HUES6 (cell line): ENCODE results near the gene TSGA10IP.

ENCODE experiments used
- H3K27ac ChIP-seq: 2 replicates; pipeline ENCODE4 v1.7.0; 2013; ENCODE audit warnings: low read depth, mild to moderate bottlenecking, low read length, inconsistent platforms
- H3K27me3 ChIP-seq: 2 replicates; pipeline ENCODE4 v1.6.1; 2013; ENCODE audit warnings: low read length; ENCODE audit not compliant: control insufficient read depth, insufficient read depth
- H3K36me3 ChIP-seq: 2 replicates; pipeline ENCODE4 v1.6.1; 2013; ENCODE audit warnings: low read length; ENCODE audit not compliant: control insufficient read depth, insufficient read depth
- H3K4me1 ChIP-seq: 2 replicates; pipeline ENCODE4 v1.6.1; 2013; ENCODE audit warnings: low read length; ENCODE audit not compliant: control insufficient read depth, insufficient read depth
- H3K4me3 ChIP-seq: 2 replicates; pipeline ENCODE4 v1.5.1; 2013; ENCODE audit warnings: low read depth, low read length
- H3K9ac ChIP-seq: one replicate; pipeline ENCODE4 v1.6.1; 2013; ENCODE audit warnings: mild to moderate bottlenecking, low read length
- H3K9me3 ChIP-seq: 2 replicates; pipeline ENCODE4 v1.6.1; 2013; ENCODE audit warnings: low read depth, low read length; ENCODE audit not compliant: control insufficient read depth, insufficient read depth

Gene TSGA10IP

GRCh38 chr11:65931773-65932557, 13.3 kb upstream of the TSGA10IP start:
- H3K9ac ChIP-seq = no peak overlapping the region
- H3K9me3 ChIP-seq = no peaks in the 10 kb centered on the region
- H3K4me1 ChIP-seq = peaks cover 20% of the 10 kb centered on the region
- no peaks in the 10 kb centered on the region for H3K27me3 ChIP-seq
- H3K27ac ChIP-seq = no peak overlapping the region
- H3K4me3 ChIP-seq = peak overlapping the region; percentile 39
- H3K36me3 ChIP-seq = no peaks in the 10 kb centered on the region

- no peaks in the 10 kb centered on the region for H3K27me3 ChIP-seq
- H3K27ac ChIP-seq = no peak overlapping the region
These were observed 12.7 kb upstream of the TSGA10IP start for GRCh38 chr11:65932558-65932919.

GRCh38 chr11:65934014-65934413, 11.3 kb upstream of the TSGA10IP start:
- Histone ChIP-seq H3K9me3 (no peaks in the 10 kb centered on the region), H3K9ac (no peak overlapping the region), H3K4me1 (peaks cover 23% of the 10 kb centered on the region), H3K27me3 (no peaks in the 10 kb centered on the region), H3K27ac (no peak overlapping the region), H3K4me3 (no peak overlapping the region), H3K36me3 (no peaks in the 10 kb centered on the region)

More at GRCh38 chr11:65932558-65932919, 12.7 kb upstream of the TSGA10IP start:
- no peaks in the 10 kb centered on the region for H3K36me3 ChIP-seq
- peaks cover 23% of the 10 kb centered on the region for H3K4me1 ChIP-seq
- peak overlapping the region; percentile 39 for H3K4me3 ChIP-seq
- H3K9me3 ChIP-seq = no peaks in the 10 kb centered on the region
- H3K9ac ChIP-seq = no peak overlapping the region

- no peaks in the 10 kb centered on the region for H3K27me3 ChIP-seq
- H3K36me3 ChIP-seq = no peaks in the 10 kb centered on the region
- H3K4me1 ChIP-seq = peaks cover 16% of the 10 kb centered on the region
- no peak overlapping the region for H3K9ac ChIP-seq
- no peaks in the 10 kb centered on the region for H3K9me3 ChIP-seq
- no peak overlapping the region for H3K4me3 ChIP-seq
- no peak overlapping the region for H3K27ac ChIP-seq
These were observed 7.5 kb upstream of the TSGA10IP start for GRCh38 chr11:65937766-65938165.

- Histone ChIP-seq H3K9me3 (no peaks in the 10 kb centered on the region), H3K4me3 (no peak overlapping the region), H3K27me3 (no peaks in the 10 kb centered on the region), H3K9ac (no peak overlapping the region), H3K27ac (no peak overlapping the region), H3K4me1 (peaks cover 27% of the 10 kb centered on the region), H3K36me3 (no peaks in the 10 kb centered on the region)
These were observed 3.5 kb upstream of the TSGA10IP start for GRCh38 chr11:65941720-65942310.

GRCh38 chr11:65942531-65942930, 2.7 kb upstream of the TSGA10IP start:
- no peaks in the 10 kb centered on the region for H3K27me3 ChIP-seq
- no peaks in the 10 kb centered on the region for H3K9me3 ChIP-seq
- no peak overlapping the region for H3K4me3 ChIP-seq
- H3K36me3 ChIP-seq = no peaks in the 10 kb centered on the region
- no peak overlapping the region for H3K27ac ChIP-seq
- H3K9ac ChIP-seq = no peak overlapping the region
- peaks cover 32% of the 10 kb centered on the region for H3K4me1 ChIP-seq

GRCh38 chr11:65944191-65944590, 1.1 kb upstream of the TSGA10IP start:
- H3K27ac ChIP-seq = no peak overlapping the region
- H3K27me3 ChIP-seq = no peaks in the 10 kb centered on the region
- no peak overlapping the region for H3K9ac ChIP-seq
- H3K36me3 ChIP-seq = no peaks in the 10 kb centered on the region
- H3K9me3 ChIP-seq = no peaks in the 10 kb centered on the region
- peaks cover 28% of the 10 kb centered on the region for H3K4me1 ChIP-seq
- no peak overlapping the region for H3K4me3 ChIP-seq

GRCh38 chr11:65944767-65945166, 513 bp upstream of the TSGA10IP start:
- no peak overlapping the region for H3K9ac ChIP-seq
- H3K27ac ChIP-seq = no peak overlapping the region
- H3K9me3 ChIP-seq = no peaks in the 10 kb centered on the region
- H3K4me1 ChIP-seq = peaks cover 28% of the 10 kb centered on the region
- H3K27me3 ChIP-seq = no peaks in the 10 kb centered on the region
- H3K36me3 ChIP-seq = no peaks in the 10 kb centered on the region
- H3K4me3 ChIP-seq = no peak overlapping the region

GRCh38 chr11:65945941-65946558, 770 bp downstream of the TSGA10IP start:
- H3K27me3 ChIP-seq = no peaks in the 10 kb centered on the region
- peaks cover 28% of the 10 kb centered on the region for H3K4me1 ChIP-seq
- H3K36me3 ChIP-seq = no peaks in the 10 kb centered on the region
- H3K4me3 ChIP-seq = peak overlapping the region; percentile 48
- H3K9ac ChIP-seq = peak overlapping the region; percentile 46
- no peaks in the 10 kb centered on the region for H3K9me3 ChIP-seq
- H3K27ac ChIP-seq = peak overlapping the region; percentile 15; the same call in 1 of the 2 replicates

GRCh38 chr11:65946655-65947054, 1.4 kb downstream of the TSGA10IP start:
- H3K4me1 ChIP-seq = peaks cover 22% of the 10 kb centered on the region
- H3K27me3 ChIP-seq = no peaks in the 10 kb centered on the region
- H3K27ac ChIP-seq = no peak overlapping the region
- H3K36me3 ChIP-seq = no peaks in the 10 kb centered on the region
- no peaks in the 10 kb centered on the region for H3K9me3 ChIP-seq
- 0 out of 2 replicates have a peak overlapping the region, but pooled peaks have one; percentile 48 for H3K4me3 ChIP-seq
- peak overlapping the region; percentile 42 for H3K9ac ChIP-seq

- Histone ChIP-seq H3K27ac (no peak overlapping the region), H3K36me3 (no peaks in the 10 kb centered on the region), H3K27me3 (no peaks in the 10 kb centered on the region), H3K4me3 (no peak overlapping the region), H3K9ac (peak overlapping the region; percentile 42), H3K9me3 (no peaks in the 10 kb centered on the region), H3K4me1 (peaks cover 22% of the 10 kb centered on the region)
These were observed 1.9 kb downstream of the TSGA10IP start for GRCh38 chr11:65947133-65947532.
